ENCODE results near the gene ZNF827. TPM values are rescaled to one million over a fixed set of nuclear protein-coding genes. Genes with fewer than 3 reads are reported as not detected.

The ZNF827 gene
- total RNA-seq, 1 experiment from 2014 or later, result 6.3 TPM

DNA sequence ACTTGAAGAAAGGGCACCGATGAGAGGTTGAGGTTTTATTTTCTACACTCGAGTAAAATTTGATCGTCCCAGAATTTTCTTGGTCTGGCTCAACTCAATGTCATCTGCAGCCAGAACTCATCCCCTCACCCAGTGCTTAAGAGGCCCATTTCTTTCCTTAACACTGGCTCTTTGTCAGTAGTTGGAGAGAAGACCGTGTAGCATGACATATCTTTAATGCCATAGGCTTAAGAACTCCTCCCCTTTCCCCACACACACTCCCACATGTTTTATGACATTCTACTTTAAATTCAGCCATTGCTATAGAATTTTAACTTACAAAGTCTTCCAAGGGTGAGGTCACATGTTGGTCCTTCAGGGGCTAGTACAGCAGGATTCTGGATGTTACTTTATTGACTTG lies 44.2 kb upstream of the ZNF827 start:
- DNase-seq (ENCODE audit: low read depth, low spot score) (no peak), ATAC-seq (no peak)
- ChIA-PET CTCF (no interaction called here), POLR2A (no interaction called here)
- H3K4me3 ChIP-seq (ENCODE audit: low read depth in 2 of 2, low read length in 2 of 2), result no peak overlapping the region
- in situ Hi-C loops (cut with HindIII; ENCODE audit: low pct_unique_long_range_greater_than_20kb, low sequenced_read_pairs) (no loop called here), intact Hi-C loops (cut with micrococcal nuclease; ENCODE audit: unreplicated experiment) (no loop called here)
- BruUV-seq (replicated peaks), result no TSS peak
- no peaks in the 10 kb centered on the region for H3K4me1 ChIP-seq (ENCODE audit: control insufficient read depth, insufficient read depth, low read length)
- no peaks in the 10 kb centered on the region for H3K27me3 ChIP-seq (ENCODE audit: control insufficient read depth, insufficient read depth, low read length)
- no peaks in the 10 kb centered on the region for H3K9me3 ChIP-seq (ENCODE audit: control insufficient read depth, insufficient read depth, low read depth, low read length)
- H3K36me3 ChIP-seq (ENCODE audit: control insufficient read depth, insufficient read depth, low read length), result no peaks in the 10 kb centered on the region
- no peak for TF ChIP-seq TCF7L2 (IDR thresholded peaks at IDR 0.05; ENCODE audit: low read depth, low read length)
- no peak for TF ChIP-seq POLR2AphosphoS5 (IDR thresholded peaks at IDR 0.05; ENCODE audit: low read depth, low read length)
- no peak for TF ChIP-seq SIN3A (IDR thresholded peaks at IDR 0.05; ENCODE audit: borderline replicate concordance, insufficient read depth, low read depth, low read length)
- TF ChIP-seq, protein P1, sequence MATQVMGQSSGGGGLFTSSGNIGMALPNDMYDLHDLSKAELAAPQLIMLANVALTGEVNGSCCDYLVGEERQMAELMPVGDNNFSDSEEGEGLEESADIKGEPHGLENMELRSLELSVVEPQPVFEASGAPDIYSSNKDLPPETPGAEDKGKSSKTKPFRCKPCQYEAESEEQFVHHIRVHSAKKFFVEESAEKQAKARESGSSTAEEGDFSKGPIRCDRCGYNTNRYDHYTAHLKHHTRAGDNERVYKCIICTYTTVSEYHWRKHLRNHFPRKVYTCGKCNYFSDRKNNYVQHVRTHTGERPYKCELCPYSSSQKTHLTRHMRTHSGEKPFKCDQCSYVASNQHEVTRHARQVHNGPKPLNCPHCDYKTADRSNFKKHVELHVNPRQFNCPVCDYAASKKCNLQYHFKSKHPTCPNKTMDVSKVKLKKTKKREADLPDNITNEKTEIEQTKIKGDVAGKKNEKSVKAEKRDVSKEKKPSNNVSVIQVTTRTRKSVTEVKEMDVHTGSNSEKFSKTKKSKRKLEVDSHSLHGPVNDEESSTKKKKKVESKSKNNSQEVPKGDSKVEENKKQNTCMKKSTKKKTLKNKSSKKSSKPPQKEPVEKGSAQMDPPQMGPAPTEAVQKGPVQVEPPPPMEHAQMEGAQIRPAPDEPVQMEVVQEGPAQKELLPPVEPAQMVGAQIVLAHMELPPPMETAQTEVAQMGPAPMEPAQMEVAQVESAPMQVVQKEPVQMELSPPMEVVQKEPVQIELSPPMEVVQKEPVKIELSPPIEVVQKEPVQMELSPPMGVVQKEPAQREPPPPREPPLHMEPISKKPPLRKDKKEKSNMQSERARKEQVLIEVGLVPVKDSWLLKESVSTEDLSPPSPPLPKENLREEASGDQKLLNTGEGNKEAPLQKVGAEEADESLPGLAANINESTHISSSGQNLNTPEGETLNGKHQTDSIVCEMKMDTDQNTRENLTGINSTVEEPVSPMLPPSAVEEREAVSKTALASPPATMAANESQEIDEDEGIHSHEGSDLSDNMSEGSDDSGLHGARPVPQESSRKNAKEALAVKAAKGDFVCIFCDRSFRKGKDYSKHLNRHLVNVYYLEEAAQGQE (IDR thresholded peaks at IDR 0.05; ENCODE audit: insufficient read depth in 1 of 2, low read depth in 2 of 2, low read length in 1 of 2), result no peak
- TF ChIP-seq, protein P2, sequence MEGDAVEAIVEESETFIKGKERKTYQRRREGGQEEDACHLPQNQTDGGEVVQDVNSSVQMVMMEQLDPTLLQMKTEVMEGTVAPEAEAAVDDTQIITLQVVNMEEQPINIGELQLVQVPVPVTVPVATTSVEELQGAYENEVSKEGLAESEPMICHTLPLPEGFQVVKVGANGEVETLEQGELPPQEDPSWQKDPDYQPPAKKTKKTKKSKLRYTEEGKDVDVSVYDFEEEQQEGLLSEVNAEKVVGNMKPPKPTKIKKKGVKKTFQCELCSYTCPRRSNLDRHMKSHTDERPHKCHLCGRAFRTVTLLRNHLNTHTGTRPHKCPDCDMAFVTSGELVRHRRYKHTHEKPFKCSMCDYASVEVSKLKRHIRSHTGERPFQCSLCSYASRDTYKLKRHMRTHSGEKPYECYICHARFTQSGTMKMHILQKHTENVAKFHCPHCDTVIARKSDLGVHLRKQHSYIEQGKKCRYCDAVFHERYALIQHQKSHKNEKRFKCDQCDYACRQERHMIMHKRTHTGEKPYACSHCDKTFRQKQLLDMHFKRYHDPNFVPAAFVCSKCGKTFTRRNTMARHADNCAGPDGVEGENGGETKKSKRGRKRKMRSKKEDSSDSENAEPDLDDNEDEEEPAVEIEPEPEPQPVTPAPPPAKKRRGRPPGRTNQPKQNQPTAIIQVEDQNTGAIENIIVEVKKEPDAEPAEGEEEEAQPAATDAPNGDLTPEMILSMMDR (IDR thresholded peaks at IDR 0.05), result no peak
- no peak overlapping the region for H3K27ac ChIP-seq (ENCODE audit: low read length)

DNA sequence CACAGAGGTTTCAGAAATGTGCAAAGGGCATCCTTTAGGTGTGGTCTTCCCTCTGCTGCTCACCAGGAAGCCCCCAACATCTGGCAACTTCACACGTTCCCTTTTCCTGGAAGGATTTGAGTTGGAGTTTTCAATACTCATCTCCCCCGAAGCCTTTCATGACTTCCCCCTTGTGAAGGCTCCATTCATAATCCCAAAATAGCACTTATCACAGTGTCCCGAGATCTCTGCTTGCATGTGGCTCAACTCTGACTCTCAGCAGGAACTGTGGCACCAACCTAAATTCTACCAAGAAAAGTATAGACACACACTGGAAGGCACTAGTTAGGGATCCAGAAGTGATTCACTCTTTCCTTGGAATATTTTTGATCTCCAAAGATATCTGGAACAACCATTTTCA lies 40.5 kb upstream of the ZNF827 start:
- no peaks in the 10 kb centered on the region for H3K9me3 ChIP-seq (ENCODE audit: control insufficient read depth, insufficient read depth, low read depth, low read length)
- POLR2A ChIA-PET, result no interaction called here
- TF ChIP-seq, protein P2 (IDR thresholded peaks at IDR 0.05), result no peak
- TF ChIP-seq, protein P1 (IDR thresholded peaks at IDR 0.05; ENCODE audit: insufficient read depth in 1 of 2, low read depth in 2 of 2, low read length in 1 of 2), result no peak
- TF ChIP-seq SIN3A (IDR thresholded peaks at IDR 0.05; ENCODE audit: borderline replicate concordance, insufficient read depth, low read depth, low read length) (no peak), TCF7L2 (IDR thresholded peaks at IDR 0.05; ENCODE audit: low read depth, low read length) (no peak), POLR2AphosphoS5 (IDR thresholded peaks at IDR 0.05; ENCODE audit: low read depth, low read length) (no peak)
- BruUV-seq (replicated peaks), result no TSS peak
- DNase-seq (ENCODE audit: low read depth, low spot score), result no peak
- H3K4me3 ChIP-seq (ENCODE audit: low read depth in 2 of 2, low read length in 2 of 2), result no peak overlapping the region
- H3K4me1 ChIP-seq (ENCODE audit: control insufficient read depth, insufficient read depth, low read length), result no peaks in the 10 kb centered on the region
- CTCF ChIA-PET, result no interaction called here
- H3K27ac ChIP-seq (ENCODE audit: low read length), result no peak overlapping the region
- intact Hi-C loops (cut with micrococcal nuclease; ENCODE audit: unreplicated experiment) (no loop called here), in situ Hi-C loops (cut with HindIII; ENCODE audit: low pct_unique_long_range_greater_than_20kb, low sequenced_read_pairs) (no loop called here)
- H3K36me3 ChIP-seq (ENCODE audit: control insufficient read depth, insufficient read depth, low read length), result no peaks in the 10 kb centered on the region
- no peaks in the 10 kb centered on the region for H3K27me3 ChIP-seq (ENCODE audit: control insufficient read depth, insufficient read depth, low read length)
- ATAC-seq, result no peak
